ENCODE measurements around the gene COL2A1. TPM values are rescaled to one million over a fixed set of nuclear protein-coding genes. Genes with fewer than 3 reads are reported as not detected.

COL2A1 gene
- total RNA-seq, 4 donors from 2014 or later = not detected

GRCh38 chr12:48029491-48030172 lies 25.4 kb upstream of the COL2A1 start:
- Histone ChIP-seq H3K27ac (no peak overlapping the region), H3K36me3 (no peaks in the 10 kb centered on the region), H3K9me3 (no peaks in the 10 kb centered on the region), H3K4me1 (no peaks in the 10 kb centered on the region), H3K27me3 (no peaks in the 10 kb centered on the region), H3K4me3 (no peak overlapping the region)
- 73% methylated on average over 5 of the region's 8 CpGs for WGBS
- TF ChIP-seq POLR2AphosphoS5 (IDR thresholded peaks at IDR 0.05) = no peak
- TF ChIP-seq EP300 (IDR thresholded peaks at IDR 0.05) = no peak
- TF ChIP-seq POLR2A (IDR thresholded peaks at IDR 0.05) = no peak
- TF ChIP-seq, protein P1, sequence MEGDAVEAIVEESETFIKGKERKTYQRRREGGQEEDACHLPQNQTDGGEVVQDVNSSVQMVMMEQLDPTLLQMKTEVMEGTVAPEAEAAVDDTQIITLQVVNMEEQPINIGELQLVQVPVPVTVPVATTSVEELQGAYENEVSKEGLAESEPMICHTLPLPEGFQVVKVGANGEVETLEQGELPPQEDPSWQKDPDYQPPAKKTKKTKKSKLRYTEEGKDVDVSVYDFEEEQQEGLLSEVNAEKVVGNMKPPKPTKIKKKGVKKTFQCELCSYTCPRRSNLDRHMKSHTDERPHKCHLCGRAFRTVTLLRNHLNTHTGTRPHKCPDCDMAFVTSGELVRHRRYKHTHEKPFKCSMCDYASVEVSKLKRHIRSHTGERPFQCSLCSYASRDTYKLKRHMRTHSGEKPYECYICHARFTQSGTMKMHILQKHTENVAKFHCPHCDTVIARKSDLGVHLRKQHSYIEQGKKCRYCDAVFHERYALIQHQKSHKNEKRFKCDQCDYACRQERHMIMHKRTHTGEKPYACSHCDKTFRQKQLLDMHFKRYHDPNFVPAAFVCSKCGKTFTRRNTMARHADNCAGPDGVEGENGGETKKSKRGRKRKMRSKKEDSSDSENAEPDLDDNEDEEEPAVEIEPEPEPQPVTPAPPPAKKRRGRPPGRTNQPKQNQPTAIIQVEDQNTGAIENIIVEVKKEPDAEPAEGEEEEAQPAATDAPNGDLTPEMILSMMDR (IDR thresholded peaks at IDR 0.05) = no peak
- DNase-seq (ENCODE audit: low spot score in 2 of 2) = no peak

DNA sequence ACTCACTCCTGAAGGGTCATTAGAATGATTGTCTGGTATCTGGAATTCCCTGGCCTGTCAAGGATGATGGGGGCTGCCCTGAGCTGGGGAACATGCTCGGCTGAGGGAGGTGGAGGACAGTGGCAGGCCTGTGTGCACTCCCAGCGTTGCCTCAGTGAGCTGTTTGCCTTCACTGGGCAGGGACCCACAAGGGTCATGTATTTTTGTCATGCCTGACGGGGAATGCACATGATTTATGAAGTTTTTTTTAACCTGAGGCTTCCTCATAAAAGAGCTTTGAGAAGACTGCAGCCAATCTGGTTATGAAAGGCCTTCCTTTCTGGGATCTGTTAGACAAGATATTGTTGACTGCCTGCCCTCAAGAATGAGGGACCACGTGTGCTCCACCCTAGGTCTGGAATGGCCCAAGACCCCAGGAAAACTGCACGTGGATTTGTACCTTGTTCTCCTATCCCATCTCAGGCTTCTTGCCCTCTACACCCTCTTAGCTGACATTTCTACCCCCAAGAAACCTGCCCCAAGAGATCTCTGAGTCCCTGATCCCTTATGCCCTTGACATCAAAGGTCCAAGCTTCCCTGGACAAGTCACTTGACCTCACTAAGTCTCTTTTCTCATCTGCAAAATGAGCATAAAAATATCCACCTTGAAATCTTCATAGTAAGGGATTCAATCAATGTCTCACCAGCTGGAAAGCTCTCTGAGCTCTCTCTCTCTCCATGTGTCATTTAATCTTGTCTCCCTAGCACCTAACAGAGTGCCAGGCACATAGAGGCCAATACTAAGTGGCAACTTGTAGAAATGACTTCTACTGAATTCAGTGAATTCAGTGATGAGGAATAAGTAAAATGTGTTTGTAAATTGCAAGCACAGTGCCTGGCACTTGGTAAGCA lies 24.5 kb upstream of the COL2A1 start:
- no peak for DNase-seq (ENCODE audit: low spot score in 2 of 2)
- H3K4me1 ChIP-seq = no peaks in the 10 kb centered on the region
- no peaks in the 10 kb centered on the region for H3K9me3 ChIP-seq
- H3K4me3 ChIP-seq = no peak overlapping the region
- TF ChIP-seq POLR2AphosphoS5 (IDR thresholded peaks at IDR 0.05) (no peak), EP300 (IDR thresholded peaks at IDR 0.05) (no peak), POLR2A (IDR thresholded peaks at IDR 0.05) (no peak)
- TF ChIP-seq, protein P1 (IDR thresholded peaks at IDR 0.05) = no peak
- 47% methylated on average over 5 of the region's 5 CpGs for WGBS
- H3K27me3 ChIP-seq = no peaks in the 10 kb centered on the region
- H3K27ac ChIP-seq = no peak overlapping the region
- no peaks in the 10 kb centered on the region for H3K36me3 ChIP-seq

GRCh38 chr12:48027183-48028002 lies 23.1 kb upstream of the COL2A1 start:
- WGBS = 73% methylated on average over 9 of the region's 18 CpGs
- H3K9me3 ChIP-seq = no peaks in the 10 kb centered on the region
- no peaks in the 10 kb centered on the region for H3K4me1 ChIP-seq
- DNase-seq (ENCODE audit: low spot score in 2 of 2) = no peak
- TF ChIP-seq POLR2A (IDR thresholded peaks at IDR 0.05) (no peak), EP300 (IDR thresholded peaks at IDR 0.05) (no peak), POLR2AphosphoS5 (IDR thresholded peaks at IDR 0.05) (no peak)
- TF ChIP-seq, protein P1 (IDR thresholded peaks at IDR 0.05) = no peak
- H3K4me3 ChIP-seq = no peak overlapping the region
- no peak overlapping the region for H3K27ac ChIP-seq
- peaks cover 11% of the 10 kb centered on the region for H3K27me3 ChIP-seq
- H3K36me3 ChIP-seq = no peaks in the 10 kb centered on the region

DNA sequence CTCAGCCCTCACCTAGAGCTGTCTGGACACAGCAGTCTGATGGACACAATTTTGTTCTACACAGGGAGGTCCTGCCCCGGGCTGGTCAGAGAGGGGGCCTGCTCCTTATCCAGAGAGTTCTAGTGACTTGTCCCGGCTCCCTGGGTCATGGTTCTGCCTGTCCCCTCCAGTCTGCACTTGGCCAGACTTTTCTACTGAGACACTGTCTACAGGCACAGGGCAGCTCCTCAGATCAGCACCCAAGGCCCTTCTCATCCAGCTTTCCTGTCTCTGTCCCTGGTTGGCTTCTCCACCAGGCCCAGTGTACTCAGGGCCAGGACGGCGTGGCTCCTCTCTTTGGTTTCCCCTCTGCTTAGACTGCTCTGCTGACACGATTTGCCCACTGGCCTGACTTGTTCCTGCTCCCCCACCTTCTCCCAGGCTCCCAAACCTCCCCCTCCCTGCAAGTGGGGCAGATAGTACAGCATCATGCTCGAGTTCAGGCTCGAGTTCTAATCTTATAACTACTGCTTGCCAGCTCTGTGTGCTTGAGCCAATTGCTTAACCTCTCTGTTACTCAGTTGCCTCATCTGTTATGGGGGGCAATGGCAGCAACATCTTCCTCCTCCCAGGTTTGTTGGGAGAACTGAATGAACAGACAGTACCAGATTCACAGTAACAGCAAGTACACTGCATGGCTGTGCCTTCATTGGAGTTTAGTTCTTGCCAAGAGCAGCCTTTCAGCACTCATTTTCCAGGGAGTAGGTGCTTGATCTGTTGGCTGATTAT lies 22.0 kb upstream of the COL2A1 start:
- TF ChIP-seq EP300 (IDR thresholded peaks at IDR 0.05) = no peak
- TF ChIP-seq POLR2AphosphoS5 (IDR thresholded peaks at IDR 0.05) = no peak
- no peak for TF ChIP-seq POLR2A (IDR thresholded peaks at IDR 0.05)
- TF ChIP-seq, protein P1 (IDR thresholded peaks at IDR 0.05) = no peak
- H3K4me1 ChIP-seq = no peaks in the 10 kb centered on the region
- DNase-seq (ENCODE audit: low spot score in 2 of 2) = no peak
- H3K27ac ChIP-seq = no peak overlapping the region
- H3K9me3 ChIP-seq = no peaks in the 10 kb centered on the region
- peaks cover 20% of the 10 kb centered on the region for H3K27me3 ChIP-seq
- WGBS = 71% methylated on average over 7 of the region's 7 CpGs
- H3K4me3 ChIP-seq = no peak overlapping the region
- no peaks in the 10 kb centered on the region for H3K36me3 ChIP-seq
